GM19238 (cell line): Measurements from ENCODE around the gene MED13L.

Source experiments
- DNase-seq: peaks from one replicate; pipeline ENCODE4 v3.0.0; 2011; ENCODE audit warnings: low spot score; ENCODE audit not compliant: insufficient read length

MED13L gene

DNA sequence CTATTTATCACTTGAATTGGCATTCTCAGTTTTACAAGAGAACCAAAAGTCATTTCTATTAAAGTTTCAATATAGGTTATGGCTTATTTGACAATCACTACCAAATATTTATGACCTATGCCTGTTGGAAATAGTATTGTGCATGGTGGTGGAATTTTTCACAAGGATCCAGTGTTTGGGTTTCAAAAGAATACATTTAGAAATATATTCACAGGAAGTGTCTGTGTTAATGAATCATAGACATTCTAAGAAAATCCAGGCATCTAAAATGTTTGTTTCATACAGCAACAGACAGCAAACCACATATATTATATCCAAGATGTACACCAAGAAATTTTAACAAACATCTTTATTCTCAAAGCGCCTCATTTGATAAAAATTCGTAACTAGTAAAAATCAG lies 92.7 kb downstream of the MED13L start:
- no peak for DNase-seq

DNA sequence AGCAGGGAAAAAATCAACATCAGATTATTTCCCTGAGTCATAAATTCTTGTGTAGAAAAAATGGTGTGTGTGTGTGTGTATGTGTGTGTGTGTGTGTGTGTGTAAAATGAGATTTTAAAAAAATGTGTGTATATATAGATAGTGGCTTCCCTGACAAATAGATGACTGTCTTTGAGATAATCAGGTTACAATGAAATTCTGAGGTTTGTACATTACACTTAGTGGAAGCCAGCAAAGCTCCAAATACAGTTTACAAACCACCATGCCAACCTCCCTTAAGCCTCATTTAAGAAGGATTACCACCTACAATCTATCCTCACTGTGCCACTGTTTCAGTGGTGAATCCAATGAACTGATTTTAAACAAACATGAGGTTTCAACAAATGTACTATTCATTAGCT lies 93.8 kb downstream of the MED13L start:
- no peak for DNase-seq

DNA sequence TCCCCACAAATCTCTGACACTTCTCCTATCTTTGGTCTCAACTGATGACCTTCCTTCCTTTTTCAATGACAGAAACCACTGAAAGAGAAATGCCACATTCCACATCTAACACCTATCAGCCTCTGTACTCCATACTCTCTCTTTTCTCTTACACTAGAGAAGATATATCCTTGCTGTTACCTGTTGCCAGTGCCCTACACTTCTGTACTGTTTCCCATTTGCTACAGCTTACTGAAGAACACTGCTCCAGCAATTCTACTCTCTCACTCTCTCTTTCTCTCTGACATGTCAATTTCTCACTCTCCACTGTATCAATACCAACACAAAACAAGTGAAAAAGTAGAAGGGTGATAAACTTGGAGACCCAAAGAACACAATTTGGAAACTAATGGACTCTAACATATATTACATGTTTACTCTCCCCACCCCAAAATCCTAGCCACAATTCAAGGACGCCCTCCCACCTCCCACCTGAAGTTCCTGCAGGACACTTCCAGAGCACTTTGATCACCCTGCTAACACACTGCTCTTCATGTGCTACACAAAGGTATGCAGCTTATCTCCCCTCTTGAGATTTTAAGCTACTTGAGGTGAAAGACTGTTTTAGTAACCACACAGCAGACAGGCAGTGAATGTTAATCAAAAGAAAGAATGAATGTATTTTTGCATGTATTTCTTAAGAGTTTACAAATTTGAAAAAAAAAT lies 95.0 kb downstream of the MED13L start:
- DNase-seq, result no peak

DNA sequence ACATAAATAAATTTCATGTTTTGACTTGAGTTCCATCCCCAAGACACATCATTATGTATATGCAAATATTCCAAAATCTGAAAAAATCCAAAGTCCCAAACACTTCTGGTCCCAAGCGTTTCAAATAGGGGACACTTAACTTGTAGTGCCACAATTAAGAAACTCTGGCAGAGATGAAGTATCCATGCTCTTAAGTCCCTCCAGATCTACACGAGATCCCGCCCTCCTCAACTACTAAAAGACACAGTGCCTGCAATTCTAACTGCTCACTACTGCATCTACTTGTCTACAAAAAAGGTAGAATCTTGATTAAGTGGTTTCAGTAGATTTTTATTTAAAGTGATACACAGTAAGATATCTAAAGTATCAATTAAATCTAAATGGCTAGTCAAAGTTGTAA lies 97.0 kb downstream of the MED13L start:
- no peak for DNase-seq

DNA sequence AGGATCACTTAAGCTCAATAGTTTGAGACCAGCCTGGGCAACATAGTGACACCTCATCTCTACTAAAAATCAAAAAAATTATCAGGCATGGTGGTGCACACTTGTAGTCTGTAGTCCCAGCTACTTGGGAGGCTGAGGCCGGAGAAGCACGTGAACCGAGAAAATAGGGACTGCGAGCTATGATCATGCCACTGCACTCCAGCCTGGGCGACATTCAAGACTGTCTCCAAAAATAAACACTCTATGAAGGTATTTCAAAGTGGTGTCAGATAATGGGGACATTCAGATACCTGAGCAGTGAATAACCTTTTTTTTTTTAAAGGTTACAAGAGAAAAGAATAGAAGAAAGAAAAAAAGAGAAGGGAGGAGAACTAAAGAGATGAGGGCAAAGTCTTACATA lies 98.1 kb downstream of the MED13L start:
- DNase-seq, result no peak

DNA sequence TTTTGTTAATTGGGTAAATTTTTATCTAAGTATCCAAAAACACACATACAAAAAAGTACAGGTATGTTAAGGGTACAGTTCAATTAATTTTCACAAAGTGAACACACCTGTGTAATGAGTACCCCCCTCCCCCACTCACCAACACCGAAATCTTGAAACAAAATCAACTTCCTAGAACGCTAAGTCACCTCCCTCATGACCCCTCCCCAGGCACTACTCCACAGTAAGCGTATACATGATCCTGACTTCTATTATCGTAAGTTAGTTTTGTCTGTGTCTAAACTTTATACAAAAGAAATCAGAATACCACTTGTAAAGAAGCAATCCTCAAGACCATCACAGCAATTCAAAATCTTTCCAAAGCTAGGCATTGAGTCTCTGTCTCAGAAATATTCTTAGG lies 100.5 kb downstream of the MED13L start:
- DNase-seq, result no peak

DNA sequence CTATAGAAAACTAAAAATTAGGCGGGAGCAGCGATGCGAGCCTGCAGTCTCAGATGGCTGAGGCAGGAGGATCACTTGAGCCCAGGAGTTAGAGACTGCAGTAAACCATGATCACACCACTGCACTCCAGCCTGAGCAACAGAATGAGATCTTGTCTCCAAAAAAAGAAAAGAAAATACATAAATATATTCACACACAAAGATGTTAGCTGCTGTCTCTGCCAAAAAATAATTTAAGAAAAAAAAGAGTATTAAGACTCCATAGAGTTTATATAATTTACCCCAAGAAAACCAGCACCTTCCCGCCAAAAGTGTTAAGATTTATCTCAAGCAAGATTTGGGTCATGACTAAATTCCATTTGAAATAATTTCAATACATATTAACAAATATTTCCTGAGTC lies 102.6 kb downstream of the MED13L start:
- DNase-seq, result no peak

DNA sequence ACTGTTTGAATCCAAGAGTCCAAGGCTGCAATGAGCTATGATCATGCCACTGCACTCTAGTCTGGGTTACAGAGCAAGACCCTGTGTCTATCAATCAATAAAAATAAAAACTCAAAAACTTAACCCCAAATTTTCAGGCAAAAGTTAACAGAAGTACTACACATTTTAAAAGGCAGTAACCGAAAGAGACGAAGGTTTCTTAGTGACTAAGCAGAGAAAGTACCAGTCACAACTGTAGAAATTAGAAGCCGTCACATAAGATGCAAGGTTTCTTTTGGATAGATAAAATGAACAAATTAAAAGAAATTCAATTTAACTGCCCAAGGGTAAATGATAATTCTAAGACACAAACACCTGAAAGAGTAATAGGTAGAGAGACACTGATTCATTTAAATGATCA lies 103.5 kb downstream of the MED13L start:
- DNase-seq, result no peak

DNA sequence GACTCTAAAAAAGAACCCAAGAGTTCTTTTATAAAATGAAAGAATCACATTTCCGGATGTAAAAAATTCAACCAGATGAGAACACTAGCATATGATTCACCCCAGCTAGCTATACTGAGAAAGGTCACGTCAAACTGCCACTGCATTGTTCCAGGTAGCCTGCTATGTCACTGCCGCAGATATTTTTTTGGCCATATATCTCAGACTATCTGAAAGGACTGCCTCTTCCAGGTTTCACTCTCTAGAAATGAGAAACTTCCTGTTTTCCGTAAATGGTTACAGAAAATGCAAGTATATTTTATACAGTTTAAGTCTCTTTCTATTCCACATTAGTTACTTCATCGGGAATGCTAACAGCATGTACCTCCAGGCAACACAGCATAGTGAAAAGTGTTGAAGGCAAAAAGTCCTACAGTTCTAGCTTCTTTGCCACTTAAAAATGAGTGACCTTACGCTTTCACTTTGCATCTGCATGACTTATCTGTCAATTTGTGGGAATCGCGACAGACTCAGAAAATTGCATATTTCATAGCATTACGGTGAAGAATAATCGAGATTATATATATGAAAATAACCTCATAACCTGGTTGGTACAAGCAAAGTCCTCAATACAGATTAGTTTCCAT lies 105.2 kb downstream of the MED13L start:
- DNase-seq, result peak; percentile 27

DNA sequence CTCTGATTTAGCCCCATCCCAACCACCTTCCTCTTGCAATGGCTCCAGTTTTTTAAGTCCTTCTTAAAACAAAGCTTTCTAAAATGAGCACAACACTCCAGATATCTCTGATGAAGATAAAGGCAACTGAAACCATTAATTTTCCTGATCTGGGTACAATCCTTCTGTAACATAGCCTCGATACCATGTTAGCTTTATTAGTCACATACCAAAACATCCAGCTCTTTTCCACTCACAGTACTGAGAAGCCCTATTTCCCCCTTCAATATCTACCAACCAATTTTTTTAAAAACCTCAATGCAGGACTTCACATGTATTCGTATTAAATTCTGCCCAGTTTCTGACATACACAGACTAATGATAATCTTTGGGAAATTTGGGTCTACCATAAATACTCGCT lies 105.9 kb downstream of the MED13L start:
- DNase-seq, result no peak

DNA sequence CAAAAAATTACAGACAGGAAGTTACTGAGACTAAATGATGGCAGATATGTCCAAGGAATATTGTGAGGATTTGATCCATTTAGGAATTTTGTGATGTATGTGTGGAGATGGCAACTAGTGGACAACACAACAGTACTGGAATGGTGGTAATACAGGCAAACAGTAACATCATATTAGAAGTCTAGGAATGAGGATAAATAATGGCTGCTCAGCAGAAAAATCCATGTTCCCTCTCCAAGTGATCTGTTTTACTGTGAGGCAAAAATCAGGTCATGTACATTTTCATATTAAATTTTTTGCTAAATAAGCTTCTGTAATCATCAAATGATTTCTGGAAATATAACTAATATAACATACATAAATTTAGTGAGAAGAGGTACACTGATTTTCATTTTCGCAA lies 108.4 kb downstream of the MED13L start:
- no peak for DNase-seq

DNA sequence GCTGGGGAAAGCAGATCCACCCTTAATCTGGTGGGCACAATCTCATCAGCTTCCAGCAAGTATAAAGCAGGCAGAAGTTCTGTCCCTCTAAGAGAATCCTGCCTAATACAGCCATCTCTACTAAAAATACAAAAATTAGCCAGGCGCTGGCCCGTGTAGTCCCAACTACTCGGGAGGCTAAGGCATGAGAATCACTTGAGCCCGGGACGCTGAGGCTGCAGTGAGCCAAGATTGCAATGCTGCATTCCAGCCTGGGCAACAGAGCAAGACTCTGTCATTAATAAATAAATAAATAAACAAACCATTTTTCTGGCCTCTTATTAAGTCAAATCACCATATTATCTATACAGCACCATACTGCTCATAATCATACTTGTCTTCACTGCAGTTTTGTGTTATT lies 111.2 kb downstream of the MED13L start:
- DNase-seq, result no peak

DNA sequence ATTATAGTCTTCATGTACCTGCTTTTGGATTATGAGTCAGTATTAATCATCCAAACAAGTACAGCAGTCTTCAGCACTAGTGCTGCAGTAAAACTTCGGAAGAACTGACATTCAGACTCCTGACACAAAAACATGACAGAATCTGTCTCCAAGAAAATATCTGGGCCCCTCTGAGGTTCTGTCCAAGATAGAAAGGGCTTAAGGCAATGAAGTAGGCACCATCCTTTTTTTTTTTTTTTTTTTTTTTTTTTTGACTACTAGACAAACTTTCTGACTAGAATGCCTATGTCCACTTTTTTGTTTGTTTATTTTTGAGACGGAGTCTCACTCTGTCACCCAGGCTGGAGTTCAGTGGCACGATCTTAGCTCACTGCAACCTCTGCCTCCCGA lies 112.5 kb downstream of the MED13L start:
- no peak for DNase-seq

DNA sequence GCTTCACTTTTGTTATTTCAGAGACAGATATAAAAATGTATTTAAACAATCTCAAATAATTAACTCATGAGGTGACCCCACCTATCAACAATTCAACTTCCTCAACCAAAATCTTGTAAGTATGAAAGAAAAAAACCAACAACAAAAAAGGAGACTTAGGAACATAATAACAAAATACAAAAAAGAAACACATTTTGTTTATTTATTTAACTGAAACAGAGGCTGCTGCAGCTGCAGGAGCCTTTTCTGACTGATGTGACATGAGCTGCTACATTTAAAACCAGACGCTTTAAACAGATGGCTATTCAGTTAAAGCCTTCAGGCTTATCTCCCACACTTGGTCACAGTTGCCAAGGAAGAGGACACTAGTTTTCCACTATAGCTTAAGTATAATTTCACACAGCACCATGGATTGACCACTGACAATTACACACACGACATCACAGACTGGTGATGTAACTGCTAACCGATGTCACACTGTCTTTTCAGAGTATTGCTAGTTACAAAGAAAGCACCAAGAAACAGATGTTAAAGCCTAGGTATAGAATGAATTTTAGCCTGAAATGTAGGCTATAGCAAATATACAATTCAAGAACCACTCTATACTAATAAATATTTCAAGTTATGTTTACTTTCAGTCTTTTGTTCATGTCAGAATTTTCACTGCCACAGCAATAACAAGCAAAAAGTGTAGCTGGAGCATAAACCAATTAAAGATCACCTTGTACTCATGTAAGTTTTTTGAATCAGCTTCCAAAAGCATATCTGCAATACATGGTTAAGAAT lies 113.0 kb downstream of the MED13L start:
- no peak for DNase-seq

DNA sequence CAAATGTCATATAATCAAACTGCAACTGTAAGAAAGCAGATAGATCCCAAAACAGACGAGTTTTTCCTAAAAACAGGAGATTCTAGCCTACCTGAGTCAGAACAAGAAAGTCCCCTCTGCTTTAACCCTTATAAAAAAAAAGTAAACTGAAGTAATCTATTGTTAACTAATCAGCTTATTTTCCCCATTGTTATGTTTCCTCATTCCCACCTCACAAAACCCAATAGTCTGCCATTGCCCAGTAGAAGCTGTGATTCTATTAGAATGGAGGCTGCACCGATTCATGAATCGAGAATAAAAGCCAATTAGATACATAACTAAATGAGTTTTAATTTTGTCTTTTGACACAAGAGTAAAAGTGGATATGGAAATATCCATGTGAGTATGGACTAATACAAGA lies 115.4 kb downstream of the MED13L start:
- DNase-seq, result no peak

DNA sequence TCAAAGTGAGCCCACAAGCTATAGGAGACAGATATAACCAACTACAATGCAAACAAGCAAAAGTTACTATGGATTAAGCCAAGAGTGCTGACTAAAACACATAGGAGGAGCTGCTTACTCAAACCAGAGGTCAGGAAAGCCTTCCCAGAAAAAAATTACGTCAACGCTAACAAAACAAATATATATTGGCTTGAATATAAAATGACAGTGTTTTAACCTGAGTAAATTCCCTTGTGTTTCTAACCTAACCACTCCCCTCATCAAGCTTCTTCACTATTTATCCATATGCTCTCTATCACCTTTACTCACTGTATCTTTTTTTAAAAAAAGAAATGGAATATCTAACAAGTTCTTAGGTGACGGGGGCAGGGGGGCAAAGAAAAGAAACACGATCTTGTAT lies 115.9 kb downstream of the MED13L start:
- DNase-seq, result no peak

DNA sequence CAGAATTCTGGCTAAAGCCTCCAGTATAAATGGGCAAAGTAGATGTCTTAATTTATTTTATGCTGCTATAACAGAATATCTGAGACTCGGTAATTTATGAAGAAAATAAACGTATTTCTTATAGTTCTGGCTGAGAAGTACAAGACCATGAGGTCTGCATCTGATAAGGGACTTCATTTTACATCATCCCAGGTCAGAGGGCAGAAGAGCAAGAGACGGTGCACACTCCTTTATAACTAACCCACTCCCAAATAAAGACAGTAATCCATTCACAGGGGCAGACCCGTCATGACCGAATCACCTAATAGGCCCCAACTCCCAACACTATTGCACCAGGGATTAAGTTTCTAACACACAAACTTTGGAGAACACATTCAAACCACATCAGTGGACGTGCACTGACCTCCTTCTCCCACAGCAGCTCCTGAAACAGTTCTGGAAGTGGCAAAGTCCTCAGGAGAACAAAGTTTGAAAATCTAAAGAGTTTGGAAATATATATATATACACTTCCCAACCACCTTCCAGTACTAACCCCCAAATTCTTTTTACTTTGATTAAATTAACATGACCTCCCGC lies 116.5 kb downstream of the MED13L start:
- DNase-seq, result no peak

DNA sequence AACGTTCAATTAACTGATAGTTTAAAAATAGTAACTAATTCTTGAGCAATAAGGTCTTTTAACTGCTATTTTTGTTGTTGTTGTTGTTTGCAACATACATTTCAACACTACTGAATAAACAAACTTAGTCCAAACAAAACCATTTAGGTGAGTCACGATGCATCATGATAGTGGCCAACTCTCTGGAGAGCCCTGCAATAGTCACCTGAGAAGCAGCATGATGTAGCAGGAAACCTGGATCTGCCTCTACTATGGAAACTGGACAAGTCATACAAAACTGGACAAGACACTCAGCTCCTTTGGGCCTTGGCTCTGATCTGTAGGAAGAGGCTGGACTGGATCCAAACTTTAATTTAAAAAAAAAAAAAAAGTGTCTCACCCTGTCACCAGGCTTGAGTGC lies 117.3 kb downstream of the MED13L start:
- DNase-seq, result no peak

DNA sequence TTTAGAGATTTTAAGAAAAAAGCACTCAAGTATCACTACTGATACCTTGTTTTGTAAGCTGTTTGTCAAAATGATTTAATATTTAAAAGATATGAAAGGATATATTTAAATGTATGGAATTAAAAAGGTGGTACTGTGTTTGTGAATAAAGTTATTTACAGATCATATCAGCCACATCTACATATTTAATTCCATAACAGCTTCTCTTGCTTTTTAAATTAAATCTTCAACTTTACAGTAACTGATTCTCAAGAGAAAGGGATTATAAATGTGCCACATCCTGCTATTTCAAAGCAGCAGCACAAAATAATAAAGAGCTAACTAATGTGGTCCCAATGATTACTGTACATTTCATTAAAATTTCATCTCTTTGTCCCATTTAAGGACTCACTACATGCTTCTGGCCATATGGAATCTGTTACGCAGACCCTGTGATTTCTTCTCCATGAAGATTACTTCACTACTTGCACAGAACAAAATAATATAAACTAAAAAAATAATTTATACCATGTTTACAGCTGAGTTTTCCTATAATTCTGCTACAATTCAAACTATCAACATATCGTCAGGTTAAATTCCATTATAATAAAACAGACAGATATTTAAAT lies 117.8 kb downstream of the MED13L start:
- DNase-seq, result no peak

DNA sequence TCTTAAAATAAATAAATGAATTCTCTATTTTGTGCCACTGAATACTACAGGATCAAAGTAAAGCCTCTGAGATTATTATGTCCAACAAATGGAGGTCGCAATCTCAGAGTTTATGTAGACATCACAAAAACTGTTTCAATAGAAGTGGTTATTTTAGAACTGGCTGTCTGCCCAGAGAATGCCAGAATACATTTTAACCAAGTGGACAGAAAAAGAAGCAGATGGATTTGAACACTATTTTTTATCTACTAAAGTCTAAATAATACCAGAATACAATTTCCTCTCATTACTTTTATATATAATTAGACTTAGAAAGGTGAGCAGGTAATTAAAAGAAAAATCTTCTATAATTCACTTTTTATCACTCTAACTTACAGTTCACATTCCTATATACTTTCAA lies 118.3 kb downstream of the MED13L start:
- no peak for DNase-seq

DNA sequence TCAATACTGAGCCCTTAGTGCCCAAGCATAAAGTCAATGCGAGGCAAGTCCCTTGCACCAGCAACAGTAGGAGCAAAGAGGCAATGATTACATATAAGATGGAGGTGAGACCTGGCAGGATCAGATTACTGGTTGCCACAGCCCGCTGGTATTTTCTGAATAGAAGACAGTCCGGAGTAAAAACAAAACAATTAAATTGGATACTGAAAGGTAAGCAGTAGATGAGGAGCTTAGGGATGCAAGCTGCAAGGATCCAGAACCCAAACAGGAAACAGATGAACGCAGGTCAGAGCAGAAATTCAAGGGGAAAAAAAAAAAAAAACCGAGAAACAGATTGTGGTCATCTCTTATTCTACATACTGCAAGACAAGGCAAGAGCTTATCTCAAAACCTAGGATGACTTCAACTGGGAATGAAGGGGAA lies 119.6 kb downstream of the MED13L start:
- DNase-seq, result no peak

DNA sequence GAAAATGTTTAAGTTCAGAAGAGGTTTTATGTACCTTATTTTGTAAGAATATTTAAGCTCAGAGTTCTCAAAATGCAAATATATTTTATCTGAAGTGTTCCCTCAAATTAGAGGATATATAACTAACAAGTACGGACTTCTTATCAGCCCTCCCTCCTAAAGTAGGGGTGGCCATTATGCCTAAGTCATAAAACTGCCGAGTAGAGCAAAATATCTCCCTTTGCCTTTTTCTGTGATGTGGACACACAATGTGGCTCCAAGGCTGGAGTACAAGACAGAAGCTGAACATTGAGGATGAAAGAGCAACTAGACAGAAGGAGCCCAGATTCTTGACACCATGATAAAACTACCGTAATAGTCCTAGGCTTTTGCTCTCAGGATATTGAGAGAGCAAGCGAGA lies 120.9 kb downstream of the MED13L start:
- DNase-seq, result no peak
